Measurements from ENCODE around the gene REXO1.

- no peak for TF ChIP-seq SALL1 (CRISPR knock-in tag; IDR thresholded peaks at IDR 0.05)
- no peak for TF ChIP-seq GABPB1 (CRISPR knock-in tag; IDR thresholded peaks at IDR 0.05)
Measured at GRCh38 chr19:1858412-1859081, 10.3 kb upstream of the REXO1 start.

Measured in HepG2 (cell line).